22Rv1 (cell line): Measurements from ENCODE around the gene ASB3.

Source experiments
- H3K27ac ChIP-seq: fragments of 450-650 bp; 2 replicates; pipeline ENCODE4 v1.5.1; 2017
- CTCF ChIP-seq: fragments of 450-650 bp; IDR thresholded peaks from 2 replicates; pipeline ENCODE4 v1.5.1; 2017; ENCODE audit warnings: mild to moderate bottlenecking
- ZFX ChIP-seq: fragments of 450-650 bp; IDR thresholded peaks from 2 replicates; pipeline ENCODE4 v1.6.1; 2017; ENCODE audit warnings: antibody characterized with exemption, borderline replicate concordance

The ASB3 gene

GRCh38 chr2:53633441-53633840 is 153.3 kb downstream of the ASB3 start:
- no peak overlapping the region for H3K27ac ChIP-seq
- TF ChIP-seq ZFX (no peak), CTCF (no peak)

GRCh38 chr2:53632714-53633113 is 154.0 kb downstream of the ASB3 start:
- peak overlapping the region; percentile 75; the same call in 1 of the 2 replicates for H3K27ac ChIP-seq
- TF ChIP-seq CTCF (no peak), ZFX (no peak)

GRCh38 chr2:53632126-53632460 is 154.7 kb downstream of the ASB3 start:
- H3K27ac ChIP-seq = peak overlapping the region; percentile 75
- TF ChIP-seq CTCF (no peak), ZFX (no peak)

GRCh38 chr2:53631313-53632125 is 155.2 kb downstream of the ASB3 start:
- H3K27ac ChIP-seq = peak overlapping the region; percentile 75
- TF ChIP-seq CTCF = no peak
- TF ChIP-seq ZFX = no peak

GRCh38 chr2:53630026-53630606 is 156.6 kb downstream of the ASB3 start:
- TF ChIP-seq CTCF = no peak
- no peak for TF ChIP-seq ZFX
- H3K27ac ChIP-seq = no peak overlapping the region

- no peak overlapping the region for H3K27ac ChIP-seq
- TF ChIP-seq CTCF = no peak
- TF ChIP-seq ZFX = no peak
Measured at GRCh38 chr2:53629501-53629900, 157.3 kb downstream of the ASB3 start.

- TF ChIP-seq ZFX = no peak
- no peak for TF ChIP-seq CTCF
Measured at GRCh38 chr2:53629001-53629400, 157.8 kb downstream of the ASB3 start.

More at GRCh38 chr2:53629001-53629400, 157.8 kb downstream of the ASB3 start:
- H3K27ac ChIP-seq = no peak overlapping the region
